ENCODE measurements around the gene SORBS1. TPM values are rescaled to one million over a fixed set of nuclear protein-coding genes. Genes with fewer than 3 reads are reported as not detected.
A peak's percentile ranks its signal among the peaks of the same experiment; 100 is the strongest.

Gene SORBS1
- total RNA-seq (2014; rRNA removed) = 3.7 and 4.1 TPM in 2 replicates
- Bru-seq, nascent RNA = percentile 44 among the genes with signal in this experiment
- BruChase-seq, experiment 1, labeled RNA remaining after a 6-hour chase = percentile 36 among the genes with signal in this experiment
- BruChase-seq, experiment 2, labeled RNA remaining after a 2-hour chase = percentile 34 among the genes with signal in this experiment
- long read RNA-seq, partial matches to known transcripts = 0 of 3 reads
- long read RNA-seq, other reads (novel, unspliced or antisense) = 3 of 3 reads

DNA sequence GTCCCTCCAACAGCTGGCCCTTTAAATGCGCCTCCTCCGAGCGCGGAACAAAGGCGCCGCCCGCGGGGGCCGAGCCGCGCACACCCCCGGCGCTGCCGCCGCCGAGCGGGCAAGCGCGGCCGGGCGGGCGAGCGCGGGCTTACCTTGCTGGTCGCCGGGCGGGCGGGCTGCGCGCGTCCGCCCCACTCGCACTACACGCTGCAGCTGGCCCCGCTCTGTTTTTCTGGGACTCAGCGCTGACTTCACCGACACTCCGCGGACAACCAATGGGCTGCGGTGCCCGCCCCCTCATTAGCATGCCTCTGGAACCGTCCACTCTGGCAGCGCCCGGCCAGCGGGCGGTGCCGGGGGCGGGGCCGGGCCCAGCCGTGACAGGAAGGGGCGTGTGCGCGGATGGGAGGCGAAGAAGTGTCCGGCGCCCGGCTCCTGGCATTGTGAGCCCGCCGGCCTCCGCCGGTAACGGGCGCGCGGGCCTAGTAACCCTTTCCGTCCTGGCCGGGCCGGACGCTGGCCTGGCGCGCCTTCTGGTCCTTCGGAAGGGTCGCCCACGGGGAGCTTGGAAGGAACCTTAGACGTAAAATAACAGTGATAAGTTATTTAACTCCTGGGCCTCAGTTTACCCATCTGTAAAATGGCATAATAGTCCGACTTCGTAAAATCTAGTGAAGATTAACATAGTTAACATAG is at the start of gene SORBS1:
Gene SORBS1, minus strand, starts transcription at position 195 of the 687 bp plus-strand sequence. CDS start 120,236 bp downstream, outside the sequence.
- H4K20me1 ChIP-seq (ENCODE audit: low read length) = no peaks in the 10 kb centered on the region
- TF ChIP-seq EZH2 (IDR thresholded peaks at IDR 0.05; ENCODE audit: low read length, unreplicated experiment) (no peak), EZH2phosphoT487 (IDR thresholded peaks at IDR 0.05; ENCODE audit: borderline replicate concordance, low read length) (no peak)
- TF ChIP-seq, protein P1, sequence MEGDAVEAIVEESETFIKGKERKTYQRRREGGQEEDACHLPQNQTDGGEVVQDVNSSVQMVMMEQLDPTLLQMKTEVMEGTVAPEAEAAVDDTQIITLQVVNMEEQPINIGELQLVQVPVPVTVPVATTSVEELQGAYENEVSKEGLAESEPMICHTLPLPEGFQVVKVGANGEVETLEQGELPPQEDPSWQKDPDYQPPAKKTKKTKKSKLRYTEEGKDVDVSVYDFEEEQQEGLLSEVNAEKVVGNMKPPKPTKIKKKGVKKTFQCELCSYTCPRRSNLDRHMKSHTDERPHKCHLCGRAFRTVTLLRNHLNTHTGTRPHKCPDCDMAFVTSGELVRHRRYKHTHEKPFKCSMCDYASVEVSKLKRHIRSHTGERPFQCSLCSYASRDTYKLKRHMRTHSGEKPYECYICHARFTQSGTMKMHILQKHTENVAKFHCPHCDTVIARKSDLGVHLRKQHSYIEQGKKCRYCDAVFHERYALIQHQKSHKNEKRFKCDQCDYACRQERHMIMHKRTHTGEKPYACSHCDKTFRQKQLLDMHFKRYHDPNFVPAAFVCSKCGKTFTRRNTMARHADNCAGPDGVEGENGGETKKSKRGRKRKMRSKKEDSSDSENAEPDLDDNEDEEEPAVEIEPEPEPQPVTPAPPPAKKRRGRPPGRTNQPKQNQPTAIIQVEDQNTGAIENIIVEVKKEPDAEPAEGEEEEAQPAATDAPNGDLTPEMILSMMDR (conservative IDR thresholded peaks at IDR 0.05; ENCODE audit: low read depth, low read length) = no peak
- H3K4me2 ChIP-seq (ENCODE audit: low read length) = peak within 1 kb of the TSS; percentile 95
- BruUV-seq (replicated peaks) = no TSS peak
- peak within 1 kb of the TSS; percentile 56; the same call in 1 of the 2 replicates for H3K9ac ChIP-seq (ENCODE audit: low read length)
- CTCF ChIA-PET = no interaction called here
- DNase-seq (peak; percentile 94), ATAC-seq (peak; percentile 99)
- H3K36me3 ChIP-seq (ENCODE audit: low read depth, low read length) = no peaks in the 10 kb centered on the region
- no peaks in the 10 kb centered on the region for H3F3A ChIP-seq (ENCODE audit: low read length, unreplicated experiment)
- H2AFZ ChIP-seq (ENCODE audit: low read length) = peak within 1 kb of the TSS; percentile 90
- no peaks in the 10 kb centered on the region for H3K79me2 ChIP-seq (ENCODE audit: low read length)
- intact Hi-C loops (cut with micrococcal nuclease) = loop anchor here (2.0 kb wide), 1 partner anchor 39 kb away; no protein-coding TSS in a partner anchor
- H3K4me1 ChIP-seq (ENCODE audit: insufficient read depth, low read length) = no peaks in the 10 kb centered on the region
- H3K27me3 ChIP-seq (ENCODE audit: low read length) = no peaks in the 10 kb centered on the region
- POLR2A ChIA-PET (ENCODE audit: unreplicated experiment) = interaction anchor here (0.6 kb wide), 1 partner anchor 20 kb away, joined by 3 read pairs; no protein-coding TSS in a partner anchor
- H3K27ac ChIP-seq (ENCODE audit: low read length) = no peak within 1 kb of the TSS
- no peaks in the 10 kb centered on the region for H3K9me2 ChIP-seq (replicated peaks; ENCODE audit: low read length)
- no peaks in the 10 kb centered on the region for H3K9me3 ChIP-seq (ENCODE audit: low read length)
- peak within 1 kb of the TSS; percentile 93 for H3K4me3 ChIP-seq (ENCODE audit: low read length)

DNA sequence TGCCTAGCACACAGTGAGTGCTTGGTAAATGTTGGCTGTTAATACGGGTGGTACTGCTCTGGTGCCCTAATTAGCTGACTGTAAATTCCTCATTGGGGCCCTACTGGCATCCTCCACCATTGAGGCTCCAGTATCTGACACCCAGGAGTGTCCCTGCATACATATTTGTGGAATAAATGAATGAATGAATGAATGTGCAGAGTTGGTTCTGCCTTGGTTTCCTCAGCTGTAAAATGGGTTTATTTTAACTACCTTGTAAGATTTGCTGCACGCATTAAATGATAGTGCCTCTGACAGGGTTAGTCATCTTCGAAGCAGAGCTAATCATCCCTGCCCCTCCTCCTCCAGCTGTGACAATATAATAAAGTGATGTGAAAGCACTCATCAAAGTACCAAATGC is 49.6 kb upstream of the SORBS1 start:
- Histone ChIP-seq H3K4me2 (ENCODE audit: low read length) (no peak overlapping the region), H3K36me3 (ENCODE audit: low read depth, low read length) (peaks cover 22% of the 10 kb centered on the region), H3K79me2 (ENCODE audit: low read length) (no peaks in the 10 kb centered on the region), H3K4me1 (ENCODE audit: insufficient read depth, low read length) (no peaks in the 10 kb centered on the region), H3K9ac (ENCODE audit: low read length) (no peak overlapping the region), H3F3A (ENCODE audit: low read length, unreplicated experiment) (no peaks in the 10 kb centered on the region), H3K27ac (ENCODE audit: low read length) (no peak overlapping the region), H4K20me1 (ENCODE audit: low read length) (no peaks in the 10 kb centered on the region), H3K9me3 (ENCODE audit: low read length) (no peaks in the 10 kb centered on the region), H3K9me2 (replicated peaks; ENCODE audit: low read length) (no peaks in the 10 kb centered on the region), H3K27me3 (ENCODE audit: low read length) (no peaks in the 10 kb centered on the region), H3K4me3 (ENCODE audit: low read length) (no peak overlapping the region), H2AFZ (ENCODE audit: low read length) (no peak overlapping the region)
- no peak for ATAC-seq
- intact Hi-C loops (cut with micrococcal nuclease) = no loop called here
- no TSS peak for BruUV-seq (replicated peaks)
- POLR2A ChIA-PET (ENCODE audit: unreplicated experiment) = no interaction called here
- no peak for DNase-seq
- TF ChIP-seq EZH2phosphoT487 (IDR thresholded peaks at IDR 0.05; ENCODE audit: borderline replicate concordance, low read length) (no peak), EZH2 (IDR thresholded peaks at IDR 0.05; ENCODE audit: low read length, unreplicated experiment) (no peak)
- TF ChIP-seq, protein P1 (conservative IDR thresholded peaks at IDR 0.05; ENCODE audit: low read depth, low read length) = no peak
- CTCF ChIA-PET = no interaction called here
